Activated CD8-positive, alpha-beta T cell treated with anti-CD3 and anti-CD28 coated beads, Interleukin-2, amount 10 ng/mL, durations not matched to agents 7 days and 5 days (primary cell): Measurements from ENCODE around the gene COPG2. TPM values are rescaled to one million over a fixed set of nuclear protein-coding genes. Genes with fewer than 3 reads are reported as not detected.
"Not testable (repeated sequence)": the region's sequence is repeated elsewhere in the genome, so short reads cannot be mapped to it uniquely, and the experiment has no call there.

Experiments used
- ATAC-seq: fragments of 150-1000 bp; cut with Tn5 transposase; one replicate; pipeline ENCODE4 v1.10.0; 2021; ENCODE audit warnings: moderate library complexity
- CTCF ChIA-PET: fragments of 350-600 bp; sonication (Branson Sonifier 250); formaldehyde crosslinking; loops from one replicate; lab custom pipeline; 2021; ENCODE audit warnings: antibody characterized with exemption; lab: Charles Lee
- POLR2A ChIA-PET: fragments of 350-600 bp; sonication (Branson Sonifier 250); formaldehyde crosslinking; loops from one replicate; lab custom pipeline; 2021; ENCODE audit warnings: antibody characterized with exemption; lab: Charles Lee
- DNase-seq: peaks from one replicate; pipeline ENCODE4 v3.0.0-alpha.2; 2020
- H3K27ac Mint-ChIP-seq: one replicate; pipeline ENCODE4 v1.8.0; 2021; ENCODE audit warnings: mild to moderate bottlenecking, mixed read lengths
- H3K27me3 Mint-ChIP-seq: one replicate; pipeline ENCODE4 v1.8.0; 2021; ENCODE audit warnings: low read depth, mixed read lengths
- H3K36me3 Mint-ChIP-seq: one replicate; pipeline ENCODE4 v1.8.0; 2021; ENCODE audit warnings: low read depth, mixed read lengths
- H3K4me1 Mint-ChIP-seq: one replicate; pipeline ENCODE4 v1.8.0; 2021; ENCODE audit warnings: low read depth, mixed read lengths
- H3K4me3 Mint-ChIP-seq: one replicate; pipeline ENCODE4 v1.8.0; 2021; ENCODE audit warnings: mild to moderate bottlenecking, mixed read lengths
- H3K9me3 Mint-ChIP-seq: one replicate; pipeline ENCODE4 v1.8.0; 2022; ENCODE audit warnings: mixed read lengths; ENCODE audit not compliant: insufficient read depth
- total RNA-seq, 2 experiments: library from RNA; stranded (reverse); gene quantifications; one replicate each; pipeline ENCODE4 v1.2.3, GENCODE V29; 2021

COPG2 gene
- 10 to 100 TPM; 14.1 to 14.6 TPM for total RNA-seq

GRCh38 chr7:130668258-130669084 lies at the start of gene COPG2:
Gene COPG2 (minus strand): TSS chr7:130668748. CDS start chr7:130668668, 80 bp downstream.
- CTCF ChIA-PET = interaction anchor here (1.2 kb wide), 1 partner anchor 90 kb away, joined by 3 read pairs; no protein-coding TSS in a partner anchor
- Mint-ChIP-seq H3K4me1 (peaks cover 18% of the 10 kb centered on the region), H3K9me3 (no peaks in the 10 kb centered on the region), H3K27me3 (peaks cover 7% of the 10 kb centered on the region), H3K27ac (peak within 1 kb of the TSS; percentile 74), H3K36me3 (peaks cover 3% of the 10 kb centered on the region), H3K4me3 (peak within 1 kb of the TSS; percentile 83)
- ATAC-seq = peak; percentile 97
- peak; percentile 78 for DNase-seq
- POLR2A ChIA-PET = no interaction called here

GRCh38 chr7:130712416-130712815 lies 43.9 kb upstream of the COPG2 start:
- POLR2A ChIA-PET = no interaction called here
- H3K9me3 Mint-ChIP-seq = no peaks in the 10 kb centered on the region
- no peak overlapping the region for H3K27ac Mint-ChIP-seq
- no peak overlapping the region for H3K4me3 Mint-ChIP-seq
- no peaks in the 10 kb centered on the region for H3K36me3 Mint-ChIP-seq
- CTCF ChIA-PET = no interaction called here
- H3K27me3 Mint-ChIP-seq = peaks cover 16% of the 10 kb centered on the region
- ATAC-seq (no peak), DNase-seq (no peak)
- no peaks in the 10 kb centered on the region for H3K4me1 Mint-ChIP-seq

- CTCF ChIA-PET = interaction anchor here (0.8 kb wide), 1 partner anchor 8 kb away, joined by 3 read pairs; no protein-coding TSS in a partner anchor
- ATAC-seq (no peak), DNase-seq (no peak)
- Mint-ChIP-seq H3K27me3 (peaks cover 32% of the 10 kb centered on the region), H3K9me3 (peaks cover 4% of the 10 kb centered on the region), H3K27ac (no peak overlapping the region), H3K4me1 (no peaks in the 10 kb centered on the region), H3K4me3 (no peak overlapping the region), H3K36me3 (no peaks in the 10 kb centered on the region)
- POLR2A ChIA-PET = no interaction called here
These were observed 40.2 kb upstream of the COPG2 start for GRCh38 chr7:130708766-130709165.

- ATAC-seq (no peak), DNase-seq (no peak)
- ChIA-PET POLR2A (no interaction called here), CTCF (no interaction called here)
- Mint-ChIP-seq H3K27me3 (peaks cover 29% of the 10 kb centered on the region), H3K4me3 (no peak overlapping the region), H3K9me3 (peaks cover 4% of the 10 kb centered on the region), H3K4me1 (no peaks in the 10 kb centered on the region), H3K36me3 (no peaks in the 10 kb centered on the region), H3K27ac (no peak overlapping the region)
These were observed 39.5 kb upstream of the COPG2 start for GRCh38 chr7:130708001-130708400.

- Mint-ChIP-seq H3K27me3 (peaks cover 28% of the 10 kb centered on the region), H3K36me3 (no peaks in the 10 kb centered on the region), H3K9me3 (peaks cover 4% of the 10 kb centered on the region), H3K4me3 (no peak overlapping the region), H3K27ac (no peak overlapping the region), H3K4me1 (no peaks in the 10 kb centered on the region)
- POLR2A ChIA-PET = no interaction called here
- CTCF ChIA-PET = no interaction called here
- DNase-seq (no peak), ATAC-seq (no peak)
These were observed 35.3 kb upstream of the COPG2 start for GRCh38 chr7:130703851-130704250.

GRCh38 chr7:130701650-130702049 lies 33.1 kb upstream of the COPG2 start:
- ChIA-PET POLR2A (no interaction called here), CTCF (no interaction called here)
- Mint-ChIP-seq H3K27me3 (peaks cover 19% of the 10 kb centered on the region), H3K4me3 (no peak overlapping the region), H3K36me3 (no peaks in the 10 kb centered on the region), H3K4me1 (no peaks in the 10 kb centered on the region), H3K27ac (no peak overlapping the region), H3K9me3 (peaks cover 4% of the 10 kb centered on the region)
- ATAC-seq (no peak), DNase-seq (no peak)

GRCh38 chr7:130700760-130701159 lies 32.2 kb upstream of the COPG2 start:
- Mint-ChIP-seq H3K9me3 (no peaks in the 10 kb centered on the region), H3K4me3 (no peak overlapping the region), H3K36me3 (no peaks in the 10 kb centered on the region), H3K4me1 (no peaks in the 10 kb centered on the region), H3K27ac (no peak overlapping the region), H3K27me3 (peaks cover 12% of the 10 kb centered on the region)
- ChIA-PET CTCF (interaction anchor here (1.0 kb wide), 1 partner anchor 8 kb away, joined by 3 read pairs; no protein-coding TSS in a partner anchor), POLR2A (no interaction called here)
- DNase-seq = no peak
- ATAC-seq = no peak

- Mint-ChIP-seq H3K4me1 (no peaks in the 10 kb centered on the region), H3K36me3 (no peaks in the 10 kb centered on the region), H3K9me3 (no peaks in the 10 kb centered on the region), H3K4me3 (no peak overlapping the region), H3K27ac (no peak overlapping the region), H3K27me3 (peaks cover 9% of the 10 kb centered on the region)
- DNase-seq (no peak), ATAC-seq (no peak)
- POLR2A ChIA-PET = no interaction called here
- CTCF ChIA-PET = no interaction called here
These were observed 31.1 kb upstream of the COPG2 start for GRCh38 chr7:130699686-130700085.

GRCh38 chr7:130697820-130698219 lies 29.3 kb upstream of the COPG2 start:
- no peaks in the 10 kb centered on the region for H3K4me1 Mint-ChIP-seq
- peaks cover 5% of the 10 kb centered on the region for H3K27me3 Mint-ChIP-seq
- DNase-seq = no peak
- ChIA-PET CTCF (no interaction called here), POLR2A (no interaction called here)
- H3K9me3 Mint-ChIP-seq = no peaks in the 10 kb centered on the region
- H3K36me3 Mint-ChIP-seq = no peaks in the 10 kb centered on the region
- ATAC-seq = no peak
- no peak overlapping the region for H3K27ac Mint-ChIP-seq
- H3K4me3 Mint-ChIP-seq = no peak overlapping the region

GRCh38 chr7:130695840-130696239 lies 27.3 kb upstream of the COPG2 start:
- H3K4me3 Mint-ChIP-seq = no peak overlapping the region
- ChIA-PET POLR2A (no interaction called here), CTCF (no interaction called here)
- H3K27ac Mint-ChIP-seq = no peak overlapping the region
- no peak for DNase-seq
- no peak for ATAC-seq
- H3K27me3 Mint-ChIP-seq = peaks cover 5% of the 10 kb centered on the region
- no peaks in the 10 kb centered on the region for H3K9me3 Mint-ChIP-seq
- no peaks in the 10 kb centered on the region for H3K36me3 Mint-ChIP-seq
- H3K4me1 Mint-ChIP-seq = no peaks in the 10 kb centered on the region

GRCh38 chr7:130692396-130692795 lies 23.8 kb upstream of the COPG2 start:
- H3K4me1 Mint-ChIP-seq, CTCF ChIA-PET: not testable (repeated sequence)

GRCh38 chr7:130689683-130690082 lies 21.1 kb upstream of the COPG2 start:
- POLR2A ChIA-PET = no interaction called here
- Mint-ChIP-seq H3K27me3 (no peaks in the 10 kb centered on the region), H3K27ac (no peak overlapping the region), H3K4me1 (no peaks in the 10 kb centered on the region), H3K4me3 (no peak overlapping the region), H3K9me3 (no peaks in the 10 kb centered on the region), H3K36me3 (no peaks in the 10 kb centered on the region)
- ATAC-seq = no peak
- CTCF ChIA-PET = no interaction called here
- no peak for DNase-seq

More at GRCh38 chr7:130692396-130692795, 23.8 kb upstream of the COPG2 start:
- H3K4me3 Mint-ChIP-seq, H3K27me3 Mint-ChIP-seq, H3K27ac Mint-ChIP-seq, H3K36me3 Mint-ChIP-seq, DNase-seq, H3K9me3 Mint-ChIP-seq, POLR2A ChIA-PET, ATAC-seq: not testable (repeated sequence)
